Activated CD4-positive, alpha-beta T cell treated with anti-CD3 and anti-CD28 coated beads, Interleukin-2, Interleukin-4, amounts not matched to agents 100 ng/mL and 50 ng/mL, durations not matched to agents 16 hours and 8 hours (primary cell): Measurements from ENCODE around the gene NDRG4.

Source experiments
- DNase-seq: peaks from one replicate; pipeline ENCODE4 v3.0.0-alpha.2; 2020; ENCODE audit warnings: low spot score

The NDRG4 gene

GRCh38 chr16:58543685-58544084 lies 43.7 kb downstream of the NDRG4 start:
- no peak for DNase-seq

- DNase-seq = no peak
Observed at GRCh38 chr16:58548378-58548777, 48.4 kb downstream of the NDRG4 start.

GRCh38 chr16:58551496-58551895 lies 51.6 kb downstream of the NDRG4 start:
- DNase-seq = no peak

GRCh38 chr16:58556678-58557077 lies 56.7 kb downstream of the NDRG4 start:
- no peak for DNase-seq
